HG02610 (cell line): ENCODE results near the gene DNAJC24.
"Not testable (repeated sequence)": the region's sequence is repeated elsewhere in the genome, so short reads cannot be mapped to it uniquely, and the experiment has no call there.

Experiments used
- ATAC-seq: cut with Tn5 transposase; IDR thresholded peaks from one replicate; pipeline ENCODE4 v1.9.1; 2021; ENCODE audit warnings: mild to moderate bottlenecking, moderate library complexity; ENCODE audit not compliant: unreplicated experiment

The DNAJC24 gene

GRCh38 chr11:31369348-31370329, at the start of gene DNAJC24, which contains the start of gene DCDC1:
DNAJC24 (plus strand) TSS chr11:31369860; CDS start chr11:31370749, 889 bp downstream.
DCDC1 (minus strand) TSS chr11:31369739; CDS start chr11:31328280, 41,459 bp downstream.
- ATAC-seq = peak; percentile 99

- not testable (repeated sequence) for ATAC-seq
These were observed 48.2 kb upstream of the DNAJC24 start for GRCh38 chr11:31321494-31321893.

- ATAC-seq = no peak
These were observed 46.5 kb upstream of the DNAJC24 start for GRCh38 chr11:31323145-31323544.

- ATAC-seq = no peak
These were observed 44.5 kb upstream of the DNAJC24 start for GRCh38 chr11:31325160-31325559.

- peak; percentile 81 for ATAC-seq
These were observed 43.1 kb upstream of the DNAJC24 start for GRCh38 chr11:31326470-31327148.

GRCh38 chr11:31327417-31327816, 42.2 kb upstream of the DNAJC24 start:
- ATAC-seq = no peak

GRCh38 chr11:31328697-31329096, 41.0 kb upstream of the DNAJC24 start:
- ATAC-seq = no peak

GRCh38 chr11:31337806-31338205, 31.9 kb upstream of the DNAJC24 start:
- ATAC-seq = no peak

- ATAC-seq = peak; percentile 45
These were observed 28.6 kb upstream of the DNAJC24 start for GRCh38 chr11:31340903-31341572.

GRCh38 chr11:31351168-31351567, 18.5 kb upstream of the DNAJC24 start:
- ATAC-seq = no peak

- ATAC-seq = no peak
These were observed 14.5 kb upstream of the DNAJC24 start for GRCh38 chr11:31355131-31355530.

- ATAC-seq = no peak
These were observed 13.8 kb upstream of the DNAJC24 start for GRCh38 chr11:31355817-31356216.

GRCh38 chr11:31361743-31362142, 7.9 kb upstream of the DNAJC24 start:
- ATAC-seq = no peak

GRCh38 chr11:31366795-31367194, 2.9 kb upstream of the DNAJC24 start:
- no peak for ATAC-seq

- no peak for ATAC-seq
These were observed 6.2 kb downstream of the DNAJC24 start for GRCh38 chr11:31375879-31376278.

GRCh38 chr11:31383116-31383515, 13.5 kb downstream of the DNAJC24 start:
- no peak for ATAC-seq

GRCh38 chr11:31387379-31387778, 17.7 kb downstream of the DNAJC24 start:
- ATAC-seq = no peak

- ATAC-seq = no peak
These were observed 27.7 kb downstream of the DNAJC24 start for GRCh38 chr11:31397239-31397834.

- ATAC-seq = no peak
These were observed 35.0 kb downstream of the DNAJC24 start for GRCh38 chr11:31404614-31405013.

- ATAC-seq = no peak
These were observed 38.5 kb downstream of the DNAJC24 start for GRCh38 chr11:31408201-31408600.

GRCh38 chr11:31412946-31413345, 43.3 kb downstream of the DNAJC24 start:
- ATAC-seq = no peak
